WTC11 (cell line): ENCODE measurements around the gene DLL4. TPM values are rescaled to one million over a fixed set of nuclear protein-coding genes. Genes with fewer than 3 reads are reported as not detected.

Source experiments
- ATAC-seq: fragments of 200-7000 bp; cut with Tn5 transposase; 2 replicates; pipeline ENCODE4 v1.10.0; 2021; ENCODE audit warnings: mild to moderate bottlenecking, moderate library complexity
- CTCF ChIA-PET: fragments of 300-600 bp; sonication (Branson Sonifier 250); formaldehyde crosslinking; loops from one replicate; lab custom pipeline; 2021; ENCODE audit warnings: antibody characterized with exemption; lab: Charles Lee
- POLR2A ChIA-PET: fragments of 350-600 bp; sonication (Branson Sonifier 250); formaldehyde crosslinking; loops from one replicate; lab custom pipeline; 2021; ENCODE audit warnings: antibody characterized with exemption; lab: Charles Lee
- DNase-seq: peaks from one replicate; pipeline ENCODE4 v3.0.0; 2021; ENCODE audit warnings: low spot score
- H3K27ac Mint-ChIP-seq: 2 replicates; pipeline ENCODE4 v1.8.0; 2021; ENCODE audit warnings: mixed read lengths
- H3K27me3 Mint-ChIP-seq: 2 replicates; pipeline ENCODE4 v1.8.0; 2021; ENCODE audit warnings: low read depth, mild to moderate bottlenecking, moderate library complexity, mixed read lengths
- H3K36me3 Mint-ChIP-seq: 2 replicates; pipeline ENCODE4 v1.8.0; 2021; ENCODE audit warnings: mixed read lengths
- H3K4me1 Mint-ChIP-seq: 2 replicates; pipeline ENCODE4 v1.8.0; 2022; ENCODE audit warnings: mixed read lengths
- H3K4me3 Mint-ChIP-seq: 2 replicates; pipeline ENCODE4 v1.8.0; 2021; ENCODE audit warnings: mild to moderate bottlenecking, moderate library complexity, mixed read lengths
- H3K9me3 Mint-ChIP-seq: 2 replicates; pipeline ENCODE4 v1.8.0; 2021; ENCODE audit warnings: mixed read lengths
- ARID4B ChIP-seq: sonication (generic); formaldehyde crosslinking; IDR thresholded peaks from 2 replicates; pipeline ENCODE4 v1.8.0; 2023; ENCODE audit warnings: missing genetic modification reagents, mild to moderate bottlenecking, borderline replicate concordance
- ATF2 ChIP-seq: sonication (generic); formaldehyde crosslinking; IDR thresholded peaks from 2 replicates; pipeline ENCODE4 v1.8.1; 2022; ENCODE audit warnings: low read depth, missing genetic modification reagents, borderline replicate concordance
- E2F5 ChIP-seq: sonication (generic); formaldehyde crosslinking; IDR thresholded peaks from 2 replicates; pipeline ENCODE4 v1.8.1; 2022; ENCODE audit warnings: mild to moderate bottlenecking, moderate library complexity, missing genetic modification reagents
- EMX1 ChIP-seq: fragments of 250-450 bp; sonication (Bioruptor Pico); IDR thresholded peaks from 2 replicates; pipeline ENCODE4 v1.8.0; 2021; ENCODE audit warnings: mild to moderate bottlenecking
- FOXJ3 ChIP-seq: sonication (generic); formaldehyde crosslinking; IDR thresholded peaks from 2 replicates; pipeline ENCODE4 v1.9.0; 2021; ENCODE audit warnings: missing genetic modification reagents, mild to moderate bottlenecking, borderline replicate concordance
- GTF2I ChIP-seq: fragments of 250-450 bp; sonication (Bioruptor Pico); conservative IDR thresholded peaks from 2 replicates; pipeline ENCODE4 v1.4.0; 2021; ENCODE audit warnings: mild to moderate bottlenecking
- JUN ChIP-seq: sonication (generic); formaldehyde crosslinking; IDR thresholded peaks from 2 replicates; pipeline ENCODE4 v1.8.0; 2023; ENCODE audit warnings: mild to moderate bottlenecking, missing genetic modification reagents
- MAX ChIP-seq: sonication (generic); formaldehyde crosslinking; IDR thresholded peaks from 2 replicates; pipeline ENCODE4 v1.8.0; 2022; ENCODE audit warnings: mild to moderate bottlenecking, missing genetic modification reagents
- NFYB ChIP-seq: sonication (generic); formaldehyde crosslinking; conservative IDR thresholded peaks from 2 replicates; pipeline ENCODE4 v1.8.0; 2022; ENCODE audit warnings: low read depth, missing genetic modification reagents
- NR1H2 ChIP-seq: sonication (generic); formaldehyde crosslinking; IDR thresholded peaks from 2 replicates; pipeline ENCODE4 v1.9.0; 2021; ENCODE audit warnings: mild to moderate bottlenecking, moderate library complexity, missing genetic modification reagents
- TP53 ChIP-seq: sonication (generic); formaldehyde crosslinking; IDR thresholded peaks from 2 replicates; pipeline ENCODE4 v1.8.1; 2023; ENCODE audit warnings: mild to moderate bottlenecking, missing genetic modification reagents
- ZNF232 ChIP-seq: sonication (generic); formaldehyde crosslinking; IDR thresholded peaks from 2 replicates; pipeline ENCODE4 v1.8.0; 2022; ENCODE audit warnings: mild to moderate bottlenecking, missing genetic modification reagents
- total RNA-seq: library from RNA; stranded (reverse); gene quantifications from 3 replicates; pipeline ENCODE4 v1.2.3, GENCODE V29; 2021
- TF ChIP-seq, protein P1 (sequence below): sonication (generic); formaldehyde crosslinking; conservative IDR thresholded peaks from 2 replicates; pipeline ENCODE4 v1.8.1; 2022; ENCODE audit warnings: mild to moderate bottlenecking, missing genetic modification reagents
- TF ChIP-seq, protein P2 (sequence below): sonication (generic); formaldehyde crosslinking; IDR thresholded peaks from 2 replicates; pipeline ENCODE4 v1.8.1; 2023; ENCODE audit warnings: mild to moderate bottlenecking, missing genetic modification reagents, borderline replicate concordance
- TF ChIP-seq, protein P3 (sequence below): sonication (generic); formaldehyde crosslinking; IDR thresholded peaks from 2 replicates; pipeline ENCODE4 v1.8.1; 2023; ENCODE audit warnings: mild to moderate bottlenecking, missing genetic modification reagents
- TF ChIP-seq, protein P4 (sequence below): fragments of 250-450 bp; sonication (Bioruptor Pico); IDR thresholded peaks from 2 replicates; pipeline ENCODE4 v1.9.0; 2021; ENCODE audit warnings: mild to moderate bottlenecking
- TF ChIP-seq, protein P5 (sequence below): fragments of 250-450 bp; sonication (Bioruptor Pico); IDR thresholded peaks from 2 replicates; pipeline ENCODE4 v1.9.0; 2021; ENCODE audit warnings: mild to moderate bottlenecking, borderline replicate concordance
- TF ChIP-seq, protein P6 (sequence below): sonication (generic); formaldehyde crosslinking; IDR thresholded peaks from 2 replicates; pipeline ENCODE4 v1.8.1; 2023; ENCODE audit warnings: mild to moderate bottlenecking, missing genetic modification reagents, moderate library complexity

The DLL4 gene
- total RNA-seq, 1 experiment from 2014 or later, result 0.94 TPM

DNA sequence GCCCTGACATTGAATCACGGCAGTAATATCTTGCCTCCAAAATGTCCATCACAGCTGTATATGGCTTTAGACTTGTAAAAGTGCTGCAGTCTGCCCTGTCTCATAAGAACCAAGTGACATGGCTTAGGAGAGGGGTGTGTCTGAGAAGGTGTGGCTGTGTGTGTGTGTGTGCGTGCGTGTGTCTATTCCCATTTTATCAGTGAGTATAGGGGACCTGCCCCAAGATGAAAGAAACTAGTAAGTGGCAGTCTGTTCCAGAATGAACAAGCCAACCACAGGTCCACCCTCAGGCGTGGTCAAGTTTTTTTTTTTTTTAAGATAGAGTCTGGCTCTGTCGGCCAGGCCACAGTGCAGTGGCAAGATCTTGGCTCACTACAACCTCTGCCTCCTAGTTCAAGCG lies 49.5 kb upstream of the DLL4 start (continued):
- TF ChIP-seq, protein P1, sequence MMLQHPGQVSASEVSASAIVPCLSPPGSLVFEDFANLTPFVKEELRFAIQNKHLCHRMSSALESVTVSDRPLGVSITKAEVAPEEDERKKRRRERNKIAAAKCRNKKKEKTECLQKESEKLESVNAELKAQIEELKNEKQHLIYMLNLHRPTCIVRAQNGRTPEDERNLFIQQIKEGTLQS, result no peak
- TF ChIP-seq, protein P2, sequence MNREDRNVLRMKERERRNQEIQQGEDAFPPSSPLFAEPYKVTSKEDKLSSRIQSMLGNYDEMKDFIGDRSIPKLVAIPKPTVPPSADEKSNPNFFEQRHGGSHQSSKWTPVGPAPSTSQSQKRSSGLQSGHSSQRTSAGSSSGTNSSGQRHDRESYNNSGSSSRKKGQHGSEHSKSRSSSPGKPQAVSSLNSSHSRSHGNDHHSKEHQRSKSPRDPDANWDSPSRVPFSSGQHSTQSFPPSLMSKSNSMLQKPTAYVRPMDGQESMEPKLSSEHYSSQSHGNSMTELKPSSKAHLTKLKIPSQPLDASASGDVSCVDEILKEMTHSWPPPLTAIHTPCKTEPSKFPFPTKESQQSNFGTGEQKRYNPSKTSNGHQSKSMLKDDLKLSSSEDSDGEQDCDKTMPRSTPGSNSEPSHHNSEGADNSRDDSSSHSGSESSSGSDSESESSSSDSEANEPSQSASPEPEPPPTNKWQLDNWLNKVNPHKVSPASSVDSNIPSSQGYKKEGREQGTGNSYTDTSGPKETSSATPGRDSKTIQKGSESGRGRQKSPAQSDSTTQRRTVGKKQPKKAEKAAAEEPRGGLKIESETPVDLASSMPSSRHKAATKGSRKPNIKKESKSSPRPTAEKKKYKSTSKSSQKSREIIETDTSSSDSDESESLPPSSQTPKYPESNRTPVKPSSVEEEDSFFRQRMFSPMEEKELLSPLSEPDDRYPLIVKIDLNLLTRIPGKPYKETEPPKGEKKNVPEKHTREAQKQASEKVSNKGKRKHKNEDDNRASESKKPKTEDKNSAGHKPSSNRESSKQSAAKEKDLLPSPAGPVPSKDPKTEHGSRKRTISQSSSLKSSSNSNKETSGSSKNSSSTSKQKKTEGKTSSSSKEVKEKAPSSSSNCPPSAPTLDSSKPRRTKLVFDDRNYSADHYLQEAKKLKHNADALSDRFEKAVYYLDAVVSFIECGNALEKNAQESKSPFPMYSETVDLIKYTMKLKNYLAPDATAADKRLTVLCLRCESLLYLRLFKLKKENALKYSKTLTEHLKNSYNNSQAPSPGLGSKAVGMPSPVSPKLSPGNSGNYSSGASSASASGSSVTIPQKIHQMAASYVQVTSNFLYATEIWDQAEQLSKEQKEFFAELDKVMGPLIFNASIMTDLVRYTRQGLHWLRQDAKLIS (CRISPR knock-in tag), result no peak
- no peak for TF ChIP-seq FOXJ3 (CRISPR knock-in tag)
- TF ChIP-seq MAX (CRISPR knock-in tag), result no peak
- TF ChIP-seq TP53 (CRISPR knock-in tag), result no peak
- no peak for TF ChIP-seq NR1H2 (CRISPR knock-in tag)
- TF ChIP-seq ATF2 (CRISPR knock-in tag), result no peak
- TF ChIP-seq, protein P3, sequence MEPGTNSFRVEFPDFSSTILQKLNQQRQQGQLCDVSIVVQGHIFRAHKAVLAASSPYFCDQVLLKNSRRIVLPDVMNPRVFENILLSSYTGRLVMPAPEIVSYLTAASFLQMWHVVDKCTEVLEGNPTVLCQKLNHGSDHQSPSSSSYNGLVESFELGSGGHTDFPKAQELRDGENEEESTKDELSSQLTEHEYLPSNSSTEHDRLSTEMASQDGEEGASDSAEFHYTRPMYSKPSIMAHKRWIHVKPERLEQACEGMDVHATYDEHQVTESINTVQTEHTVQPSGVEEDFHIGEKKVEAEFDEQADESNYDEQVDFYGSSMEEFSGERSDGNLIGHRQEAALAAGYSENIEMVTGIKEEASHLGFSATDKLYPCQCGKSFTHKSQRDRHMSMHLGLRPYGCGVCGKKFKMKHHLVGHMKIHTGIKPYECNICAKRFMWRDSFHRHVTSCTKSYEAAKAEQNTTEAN (CRISPR knock-in tag), result no peak
- TF ChIP-seq E2F5, result no peak
- TF ChIP-seq NFYB (CRISPR knock-in tag), result no peak
- no peak for TF ChIP-seq GTF2I (CRISPR knock-in tag)
- TF ChIP-seq EMX1, result no peak
- TF ChIP-seq, all 79 proteins: peak for 0

DNA sequence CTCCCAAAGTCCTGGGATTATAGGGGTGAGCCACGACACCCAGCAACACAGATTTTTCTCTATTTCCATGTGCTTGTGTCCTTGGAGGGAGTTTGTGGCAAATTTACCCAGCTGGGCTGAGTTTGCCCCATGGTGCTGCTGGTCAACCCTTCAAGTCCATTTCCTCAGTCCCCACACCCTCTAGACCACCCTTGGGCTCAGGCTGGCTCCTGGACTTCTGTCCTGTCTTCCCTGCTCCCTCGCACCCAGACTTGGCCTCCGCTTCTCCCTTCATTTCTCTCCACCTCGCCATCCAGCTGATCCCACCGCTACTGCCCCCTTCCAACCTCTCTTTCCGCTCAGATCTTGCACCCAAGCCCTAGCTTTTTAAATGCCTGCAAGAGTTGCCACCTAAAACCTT lies 47.8 kb upstream of the DLL4 start:
- no peaks in the 10 kb centered on the region for H3K9me3 Mint-ChIP-seq
- ATAC-seq, result no peak
- CTCF ChIA-PET, result interaction anchor here (1.3 to 2.5 kb wide), 3 partner anchors 10 to 13 kb away, joined by 4 to 13 read pairs (median 12); partner anchors contain the start of gene VPS18
- no peak for DNase-seq
- H3K27me3 Mint-ChIP-seq, result no peaks in the 10 kb centered on the region
- POLR2A ChIA-PET, result interaction anchor here (0.6 kb wide), 1 partner anchor 329 kb away, joined by 3 read pairs; no protein-coding TSS in a partner anchor
- H3K27ac Mint-ChIP-seq, result no peak overlapping the region
- no peak overlapping the region for H3K4me3 Mint-ChIP-seq
- H3K4me1 Mint-ChIP-seq, result peaks cover 7% of the 10 kb centered on the region
- H3K36me3 Mint-ChIP-seq, result 0 out of 2 replicates have a peak, but pooled peaks cover 3% of the 10 kb centered on the region
- no peak for TF ChIP-seq JUN (CRISPR knock-in tag)
- TF ChIP-seq, protein P4, sequence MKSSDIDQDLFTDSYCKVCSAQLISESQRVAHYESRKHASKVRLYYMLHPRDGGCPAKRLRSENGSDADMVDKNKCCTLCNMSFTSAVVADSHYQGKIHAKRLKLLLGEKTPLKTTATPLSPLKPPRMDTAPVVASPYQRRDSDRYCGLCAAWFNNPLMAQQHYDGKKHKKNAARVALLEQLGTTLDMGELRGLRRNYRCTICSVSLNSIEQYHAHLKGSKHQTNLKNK, result no peak
- TF ChIP-seq ARID4B, result no peak
- TF ChIP-seq ZNF232 (CRISPR knock-in tag), result no peak
- TF ChIP-seq, protein P5, sequence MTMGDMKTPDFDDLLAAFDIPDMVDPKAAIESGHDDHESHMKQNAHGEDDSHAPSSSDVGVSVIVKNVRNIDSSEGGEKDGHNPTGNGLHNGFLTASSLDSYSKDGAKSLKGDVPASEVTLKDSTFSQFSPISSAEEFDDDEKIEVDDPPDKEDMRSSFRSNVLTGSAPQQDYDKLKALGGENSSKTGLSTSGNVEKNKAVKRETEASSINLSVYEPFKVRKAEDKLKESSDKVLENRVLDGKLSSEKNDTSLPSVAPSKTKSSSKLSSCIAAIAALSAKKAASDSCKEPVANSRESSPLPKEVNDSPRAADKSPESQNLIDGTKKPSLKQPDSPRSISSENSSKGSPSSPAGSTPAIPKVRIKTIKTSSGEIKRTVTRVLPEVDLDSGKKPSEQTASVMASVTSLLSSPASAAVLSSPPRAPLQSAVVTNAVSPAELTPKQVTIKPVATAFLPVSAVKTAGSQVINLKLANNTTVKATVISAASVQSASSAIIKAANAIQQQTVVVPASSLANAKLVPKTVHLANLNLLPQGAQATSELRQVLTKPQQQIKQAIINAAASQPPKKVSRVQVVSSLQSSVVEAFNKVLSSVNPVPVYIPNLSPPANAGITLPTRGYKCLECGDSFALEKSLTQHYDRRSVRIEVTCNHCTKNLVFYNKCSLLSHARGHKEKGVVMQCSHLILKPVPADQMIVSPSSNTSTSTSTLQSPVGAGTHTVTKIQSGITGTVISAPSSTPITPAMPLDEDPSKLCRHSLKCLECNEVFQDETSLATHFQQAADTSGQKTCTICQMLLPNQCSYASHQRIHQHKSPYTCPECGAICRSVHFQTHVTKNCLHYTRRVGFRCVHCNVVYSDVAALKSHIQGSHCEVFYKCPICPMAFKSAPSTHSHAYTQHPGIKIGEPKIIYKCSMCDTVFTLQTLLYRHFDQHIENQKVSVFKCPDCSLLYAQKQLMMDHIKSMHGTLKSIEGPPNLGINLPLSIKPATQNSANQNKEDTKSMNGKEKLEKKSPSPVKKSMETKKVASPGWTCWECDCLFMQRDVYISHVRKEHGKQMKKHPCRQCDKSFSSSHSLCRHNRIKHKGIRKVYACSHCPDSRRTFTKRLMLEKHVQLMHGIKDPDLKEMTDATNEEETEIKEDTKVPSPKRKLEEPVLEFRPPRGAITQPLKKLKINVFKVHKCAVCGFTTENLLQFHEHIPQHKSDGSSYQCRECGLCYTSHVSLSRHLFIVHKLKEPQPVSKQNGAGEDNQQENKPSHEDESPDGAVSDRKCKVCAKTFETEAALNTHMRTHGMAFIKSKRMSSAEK (CRISPR knock-in tag), result no peak
- TF ChIP-seq, protein P6, sequence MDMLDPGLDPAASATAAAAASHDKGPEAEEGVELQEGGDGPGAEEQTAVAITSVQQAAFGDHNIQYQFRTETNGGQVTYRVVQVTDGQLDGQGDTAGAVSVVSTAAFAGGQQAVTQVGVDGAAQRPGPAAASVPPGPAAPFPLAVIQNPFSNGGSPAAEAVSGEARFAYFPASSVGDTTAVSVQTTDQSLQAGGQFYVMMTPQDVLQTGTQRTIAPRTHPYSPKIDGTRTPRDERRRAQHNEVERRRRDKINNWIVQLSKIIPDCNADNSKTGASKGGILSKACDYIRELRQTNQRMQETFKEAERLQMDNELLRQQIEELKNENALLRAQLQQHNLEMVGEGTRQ (CRISPR knock-in tag), result no peak
